Sigmoid colon (tissue), 4 donors: ENCODE data around the gene CHMP1A.
"Not testable (repeated sequence)": the region's sequence is repeated elsewhere in the genome, so short reads cannot be mapped to it uniquely, and the experiment has no call there.

ENCODE experiments used
- CTCF ChIP-seq, 4 experiments: fragments of 450-650 bp in 3 of 4; fragments of 200-600 bp in 1 of 4; IDR thresholded peaks; one replicate each; pipeline ENCODE4 v1.5.1; 2016 to 2019; ENCODE audit warnings: antibody characterized with exemption in 4 of 4, mild to moderate bottlenecking in 3 of 4, moderate library complexity in 2 of 4
- EP300 ChIP-seq, 4 donors: sonication (generic); formaldehyde crosslinking; IDR thresholded peaks; one replicate each; pipeline ENCODE4 v1.6.1; 2017; ENCODE audit warnings: antibody characterized with exemption in 4 of 4
- POLR2A ChIP-seq, 2 donors: fragments of 450-650 bp; IDR thresholded peaks; one replicate each; pipeline ENCODE4 v1.6.1; 2016; ENCODE audit warnings: antibody characterized with exemption in 2 of 2, mild to moderate bottlenecking in 2 of 2, moderate library complexity in 2 of 2
- POLR2AphosphoS5 ChIP-seq, 4 donors: sonication (generic); formaldehyde crosslinking; IDR thresholded peaks; one replicate each; pipeline ENCODE4 v1.6.1; 2017; ENCODE audit warnings: antibody characterized with exemption in 4 of 4

- not testable (repeated sequence) for TF ChIP-seq CTCF, POLR2A, EP300, POLR2AphosphoS5 (IDR thresholded peaks at IDR 0.05)
Observed at GRCh38 chr16:89694784-89695085, 37.2 kb upstream of the CHMP1A start.
